Nephron progenitor cell (in vitro differentiated cells): ENCODE measurements around the gene ETV2.

ENCODE experiments used
- DNase-seq: peaks from one replicate; pipeline ENCODE4 v3.0.0; 2021
- H3K27ac Mint-ChIP-seq: 2 replicates; pipeline ENCODE4 v1.8.0; 2021; ENCODE audit warnings: mild to moderate bottlenecking, moderate library complexity, mixed read lengths
- H3K27me3 Mint-ChIP-seq: 2 replicates; pipeline ENCODE4 v1.8.0; 2021; ENCODE audit warnings: mild to moderate bottlenecking, low read depth, mixed read lengths; ENCODE audit not compliant: poor library complexity
- H3K36me3 Mint-ChIP-seq: 2 replicates; pipeline ENCODE4 v1.8.0; 2021; ENCODE audit warnings: low read depth, mixed read lengths
- H3K4me1 Mint-ChIP-seq: 2 replicates; pipeline ENCODE4 v1.8.0; 2021; ENCODE audit warnings: mixed read lengths
- H3K4me3 Mint-ChIP-seq: 2 replicates; pipeline ENCODE4 v1.8.0; 2021; ENCODE audit warnings: mild to moderate bottlenecking, moderate library complexity, mixed read lengths
- H3K9me3 Mint-ChIP-seq: 2 replicates; pipeline ENCODE4 v1.8.0; 2021; ENCODE audit warnings: mild to moderate bottlenecking, moderate library complexity, mixed read lengths
- TF ChIP-seq, protein P1 (sequence below): fragments of 200-600 bp; sonication (generic); IDR thresholded peaks from 2 replicates; pipeline ENCODE4 v1.5.0; 2021; ENCODE audit warnings: antibody characterized with exemption

Gene ETV2

DNA sequence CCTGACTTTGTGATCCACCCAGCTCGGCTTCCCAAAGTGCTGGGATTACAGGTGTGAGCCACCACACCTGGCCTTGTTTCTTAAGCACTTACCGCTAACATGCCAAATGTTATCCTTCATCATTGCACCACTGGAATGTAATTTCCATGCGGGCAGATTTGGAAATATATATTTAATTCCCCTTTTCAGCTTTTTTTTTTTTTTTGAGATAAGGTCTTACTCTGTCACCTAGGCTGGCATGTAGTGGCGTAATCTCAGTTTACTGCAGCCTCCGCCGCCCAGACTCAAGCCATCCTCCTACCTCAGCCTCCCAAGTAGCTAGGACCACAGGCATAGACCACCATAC, 20.4 kb downstream of the ETV2 start:
- Mint-ChIP-seq H3K4me1 (no peaks in the 10 kb centered on the region), H3K9me3 (no peaks in the 10 kb centered on the region), H3K27me3 (peaks cover 3% of the 10 kb centered on the region), H3K4me3 (no peak overlapping the region), H3K27ac (no peak overlapping the region), H3K36me3 (peaks cover 63% of the 10 kb centered on the region)
- TF ChIP-seq, protein P1, sequence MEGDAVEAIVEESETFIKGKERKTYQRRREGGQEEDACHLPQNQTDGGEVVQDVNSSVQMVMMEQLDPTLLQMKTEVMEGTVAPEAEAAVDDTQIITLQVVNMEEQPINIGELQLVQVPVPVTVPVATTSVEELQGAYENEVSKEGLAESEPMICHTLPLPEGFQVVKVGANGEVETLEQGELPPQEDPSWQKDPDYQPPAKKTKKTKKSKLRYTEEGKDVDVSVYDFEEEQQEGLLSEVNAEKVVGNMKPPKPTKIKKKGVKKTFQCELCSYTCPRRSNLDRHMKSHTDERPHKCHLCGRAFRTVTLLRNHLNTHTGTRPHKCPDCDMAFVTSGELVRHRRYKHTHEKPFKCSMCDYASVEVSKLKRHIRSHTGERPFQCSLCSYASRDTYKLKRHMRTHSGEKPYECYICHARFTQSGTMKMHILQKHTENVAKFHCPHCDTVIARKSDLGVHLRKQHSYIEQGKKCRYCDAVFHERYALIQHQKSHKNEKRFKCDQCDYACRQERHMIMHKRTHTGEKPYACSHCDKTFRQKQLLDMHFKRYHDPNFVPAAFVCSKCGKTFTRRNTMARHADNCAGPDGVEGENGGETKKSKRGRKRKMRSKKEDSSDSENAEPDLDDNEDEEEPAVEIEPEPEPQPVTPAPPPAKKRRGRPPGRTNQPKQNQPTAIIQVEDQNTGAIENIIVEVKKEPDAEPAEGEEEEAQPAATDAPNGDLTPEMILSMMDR = no peak
- no peak for DNase-seq

DNA sequence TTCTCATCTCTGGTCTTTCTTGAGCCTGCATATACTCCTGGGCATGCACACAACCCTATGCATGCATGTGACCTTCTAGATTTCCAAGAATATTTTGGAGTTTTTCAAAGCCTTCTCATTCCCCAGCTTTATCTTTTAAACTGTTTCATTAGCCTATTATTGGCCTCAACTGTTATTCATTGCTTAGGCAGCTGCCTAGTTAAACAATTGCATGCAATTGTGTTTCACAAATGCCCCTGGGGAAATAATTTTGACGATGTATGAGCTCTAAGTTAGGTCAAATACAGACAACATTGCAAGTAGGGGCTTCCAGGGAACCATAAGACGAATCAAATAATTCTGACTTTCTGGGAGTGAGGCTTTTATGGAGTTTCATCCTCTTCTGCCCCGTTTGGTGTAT, 22.4 kb downstream of the ETV2 start:
- no peak for DNase-seq
- Mint-ChIP-seq H3K4me1 (no peaks in the 10 kb centered on the region), H3K27ac (peak overlapping the region; percentile 48), H3K9me3 (no peaks in the 10 kb centered on the region), H3K4me3 (no peak overlapping the region), H3K36me3 (peaks cover 47% of the 10 kb centered on the region), H3K27me3 (peaks cover 11% of the 10 kb centered on the region)
- TF ChIP-seq, protein P1 = no peak

GRCh38 chr19:35665157-35665556, 23.6 kb downstream of the ETV2 start:
- DNase-seq = no peak
- no peaks in the 10 kb centered on the region for H3K9me3 Mint-ChIP-seq
- peaks cover 22% of the 10 kb centered on the region for H3K27me3 Mint-ChIP-seq
- H3K27ac Mint-ChIP-seq = no peak overlapping the region
- TF ChIP-seq, protein P1 = no peak
- no peak overlapping the region for H3K4me3 Mint-ChIP-seq
- H3K4me1 Mint-ChIP-seq = no peaks in the 10 kb centered on the region
- peaks cover 39% of the 10 kb centered on the region for H3K36me3 Mint-ChIP-seq

DNA sequence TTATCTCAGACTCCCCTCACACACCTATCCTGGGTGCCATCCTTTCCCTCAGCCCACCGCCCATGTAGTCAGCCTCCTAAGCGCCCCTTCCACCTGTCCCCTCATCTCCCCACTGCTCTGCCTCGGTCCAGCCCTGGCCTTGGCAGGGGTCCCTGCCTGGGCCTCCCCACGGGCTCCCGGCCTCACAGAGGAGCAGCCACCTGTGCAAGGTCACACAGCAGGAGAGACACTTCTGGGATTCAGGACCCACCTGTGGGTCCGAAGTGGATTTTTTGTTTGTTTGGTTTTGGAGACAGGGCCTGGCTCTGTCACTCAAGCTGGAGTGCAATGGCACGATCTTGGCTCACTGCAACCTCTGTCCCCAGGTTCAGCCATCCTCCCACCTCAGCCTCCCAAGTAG, 24.1 kb downstream of the ETV2 start:
- peaks cover 36% of the 10 kb centered on the region for H3K36me3 Mint-ChIP-seq
- H3K9me3 Mint-ChIP-seq = no peaks in the 10 kb centered on the region
- no peak overlapping the region for H3K27ac Mint-ChIP-seq
- no peaks in the 10 kb centered on the region for H3K4me1 Mint-ChIP-seq
- no peak for DNase-seq
- H3K27me3 Mint-ChIP-seq = peaks cover 26% of the 10 kb centered on the region
- TF ChIP-seq, protein P1 = no peak
- no peak overlapping the region for H3K4me3 Mint-ChIP-seq

- TF ChIP-seq, protein P1 = no peak
- no peak for DNase-seq
- H3K36me3 Mint-ChIP-seq = peaks cover 28% of the 10 kb centered on the region
- H3K9me3 Mint-ChIP-seq = no peaks in the 10 kb centered on the region
- H3K27me3 Mint-ChIP-seq = peaks cover 33% of the 10 kb centered on the region
- no peak within 1 kb of the TSS for H3K27ac Mint-ChIP-seq
- no peaks in the 10 kb centered on the region for H3K4me1 Mint-ChIP-seq
- no peak within 1 kb of the TSS for H3K4me3 Mint-ChIP-seq
Measured at GRCh38 chr19:35666251-35666913, 24.8 kb downstream of the ETV2 start, which contains the start of gene UPK1A. UPK1A (plus strand) TSS chr19:35666517; CDS start chr19:35666813, 296 bp downstream.

DNA sequence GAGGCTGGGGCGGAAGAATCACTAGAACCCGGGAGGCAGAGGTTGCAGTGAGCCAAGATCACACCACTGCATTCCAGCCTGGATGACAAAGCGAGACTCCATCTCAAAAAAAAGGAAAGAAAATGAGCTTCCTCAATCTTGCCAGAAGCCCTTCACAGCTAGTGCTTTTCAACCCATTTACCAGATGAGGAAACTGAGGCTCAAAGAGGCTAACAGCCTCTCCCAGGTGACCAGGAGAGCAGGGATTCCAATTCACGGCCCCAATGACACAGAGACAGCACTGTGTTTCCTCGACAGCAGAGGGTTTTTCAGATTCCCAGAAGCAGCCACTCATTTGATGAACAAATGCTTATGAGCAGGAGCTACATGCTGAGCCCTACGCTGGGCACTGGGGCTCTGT, 28.0 kb downstream of the ETV2 start:
- Mint-ChIP-seq H3K27me3 (peaks cover 62% of the 10 kb centered on the region), H3K4me3 (no peak overlapping the region), H3K4me1 (no peaks in the 10 kb centered on the region), H3K27ac (no peak overlapping the region), H3K36me3 (peaks cover 5% of the 10 kb centered on the region), H3K9me3 (no peaks in the 10 kb centered on the region)
- no peak for DNase-seq
- TF ChIP-seq, protein P1 = no peak
